Measurements from ENCODE around the gene MSLN. TPM values are rescaled to one million over a fixed set of nuclear protein-coding genes. Genes with fewer than 3 reads are reported as not detected.

MSLN gene
- total RNA-seq, 2 donors from 2014 or later, result not detected

DNA sequence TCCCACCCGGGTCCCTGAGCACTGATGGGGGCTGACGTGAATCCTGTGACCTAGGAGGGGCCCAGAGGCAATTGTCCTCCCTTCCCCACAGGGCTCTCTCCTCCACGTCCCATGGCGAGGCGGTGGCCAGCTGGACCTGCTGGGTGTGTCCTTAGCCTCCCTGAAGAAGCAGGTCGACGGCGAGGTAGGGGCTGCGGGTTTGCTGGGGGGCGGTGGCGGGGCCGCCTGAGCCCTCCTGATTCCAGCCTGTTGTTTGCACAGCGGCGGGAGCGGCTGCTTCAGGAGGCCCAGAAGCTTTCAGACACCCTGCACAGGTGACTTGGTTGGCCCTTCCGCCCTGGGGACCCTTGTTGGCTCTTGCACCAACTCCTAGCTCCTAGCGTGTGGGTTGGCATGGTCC is 29.6 kb downstream of the MSLN start:
- Mint-ChIP-seq H3K36me3 (ENCODE audit: low read depth) (peaks cover 12% of the 10 kb centered on the region), H3K9me3 (no peaks in the 10 kb centered on the region), H3K4me1 (no peaks in the 10 kb centered on the region), H3K27ac (no peak overlapping the region), H3K27me3 (no peaks in the 10 kb centered on the region), H3K4me3 (peak overlapping the region; percentile 48)
- no peak for ATAC-seq (replicated peaks)

DNA sequence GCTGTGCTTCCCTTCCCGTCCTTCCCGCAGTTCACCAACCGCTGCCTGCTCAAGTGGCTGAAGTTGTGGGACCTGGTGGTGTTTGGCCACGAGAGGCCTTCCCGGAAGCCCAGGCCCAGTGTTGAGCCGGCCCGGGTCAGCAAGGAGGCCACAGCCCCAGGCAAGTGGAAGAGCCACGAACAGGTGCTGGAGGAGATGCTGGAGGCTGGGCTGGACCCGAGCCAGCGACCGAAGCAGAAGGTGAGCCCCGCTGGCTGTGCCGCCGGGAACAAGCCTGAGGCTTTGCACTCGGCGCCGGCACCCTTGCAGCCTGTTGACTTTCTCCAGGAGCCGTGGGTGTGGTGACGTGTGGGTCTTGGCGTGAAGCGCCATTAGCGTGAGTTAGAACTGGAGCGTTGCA is 30.6 kb downstream of the MSLN start:
- H3K36me3 Mint-ChIP-seq (ENCODE audit: low read depth), result peaks cover 12% of the 10 kb centered on the region
- no peak for ATAC-seq (replicated peaks)
- no peak overlapping the region for H3K27ac Mint-ChIP-seq
- no peaks in the 10 kb centered on the region for H3K4me1 Mint-ChIP-seq
- no peak overlapping the region for H3K4me3 Mint-ChIP-seq
- no peaks in the 10 kb centered on the region for H3K9me3 Mint-ChIP-seq
- no peaks in the 10 kb centered on the region for H3K27me3 Mint-ChIP-seq

DNA sequence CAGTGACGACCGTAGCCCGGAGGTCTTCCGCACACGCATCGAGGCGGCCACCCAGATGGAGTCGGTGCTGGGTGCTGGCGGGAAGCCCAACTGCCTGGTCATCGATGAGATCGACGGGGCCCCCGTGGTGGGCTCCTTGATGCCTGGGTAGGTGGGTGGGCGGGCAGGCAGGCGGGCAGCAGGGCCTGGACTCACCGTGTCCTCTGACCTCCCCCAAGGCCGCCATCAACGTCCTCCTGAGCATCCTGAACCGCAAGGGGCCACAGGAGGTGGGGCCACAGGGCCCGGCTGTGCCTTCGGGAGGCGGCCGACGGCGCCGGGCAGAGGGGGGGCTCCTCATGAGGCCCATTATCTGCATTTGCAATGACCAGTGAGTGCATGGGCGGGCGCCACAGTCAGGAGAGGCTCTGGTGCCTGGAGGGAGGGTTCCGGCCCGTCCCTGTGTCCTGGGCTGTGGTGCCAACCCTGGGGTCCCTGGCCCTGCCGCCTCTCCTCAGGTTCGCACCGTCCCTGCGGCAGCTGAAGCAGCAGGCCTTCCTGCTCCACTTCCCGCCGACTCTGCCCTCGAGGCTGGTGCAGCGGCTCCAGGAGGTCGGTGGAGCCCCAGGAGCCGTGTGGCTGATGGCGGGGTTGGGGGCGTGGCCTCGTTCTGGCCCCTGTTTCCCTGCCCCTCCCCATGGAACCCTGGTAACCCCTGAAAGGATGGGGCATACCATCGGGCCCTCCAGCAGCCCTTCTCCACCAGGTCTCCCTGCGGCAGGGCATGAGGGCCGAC is 31.9 kb downstream of the MSLN start:
- Mint-ChIP-seq H3K4me1 (no peaks in the 10 kb centered on the region), H3K9me3 (no peaks in the 10 kb centered on the region), H3K27me3 (no peaks in the 10 kb centered on the region), H3K36me3 (ENCODE audit: low read depth) (peaks cover 12% of the 10 kb centered on the region), H3K27ac (no peak overlapping the region), H3K4me3 (no peak overlapping the region)
- ATAC-seq (replicated peaks), result no peak

DNA sequence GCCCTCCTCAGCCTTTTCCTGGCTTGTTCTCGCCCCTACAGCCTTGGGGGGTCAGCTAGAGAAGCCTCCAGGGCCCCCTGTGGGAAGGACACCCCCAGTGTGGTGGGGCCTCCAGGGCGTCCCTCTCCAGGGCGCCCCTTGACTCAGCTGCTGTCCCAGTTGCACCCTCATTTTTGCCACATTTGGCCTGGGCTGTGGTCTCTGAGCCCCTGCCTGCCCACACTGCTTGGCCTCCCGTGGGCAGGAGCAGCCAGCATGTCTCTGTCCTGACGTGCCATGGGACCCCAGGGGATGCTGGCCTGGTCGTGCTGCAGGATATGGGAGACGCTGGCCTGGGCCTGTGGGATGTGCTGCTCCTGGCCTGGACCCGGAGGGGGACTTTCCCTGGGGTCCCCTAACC is 32.9 kb downstream of the MSLN start:
- Mint-ChIP-seq H3K36me3 (ENCODE audit: low read depth) (peaks cover 12% of the 10 kb centered on the region), H3K27me3 (no peaks in the 10 kb centered on the region), H3K4me1 (no peaks in the 10 kb centered on the region), H3K9me3 (no peaks in the 10 kb centered on the region), H3K4me3 (no peak overlapping the region), H3K27ac (no peak overlapping the region)
- ATAC-seq (replicated peaks), result no peak

DNA sequence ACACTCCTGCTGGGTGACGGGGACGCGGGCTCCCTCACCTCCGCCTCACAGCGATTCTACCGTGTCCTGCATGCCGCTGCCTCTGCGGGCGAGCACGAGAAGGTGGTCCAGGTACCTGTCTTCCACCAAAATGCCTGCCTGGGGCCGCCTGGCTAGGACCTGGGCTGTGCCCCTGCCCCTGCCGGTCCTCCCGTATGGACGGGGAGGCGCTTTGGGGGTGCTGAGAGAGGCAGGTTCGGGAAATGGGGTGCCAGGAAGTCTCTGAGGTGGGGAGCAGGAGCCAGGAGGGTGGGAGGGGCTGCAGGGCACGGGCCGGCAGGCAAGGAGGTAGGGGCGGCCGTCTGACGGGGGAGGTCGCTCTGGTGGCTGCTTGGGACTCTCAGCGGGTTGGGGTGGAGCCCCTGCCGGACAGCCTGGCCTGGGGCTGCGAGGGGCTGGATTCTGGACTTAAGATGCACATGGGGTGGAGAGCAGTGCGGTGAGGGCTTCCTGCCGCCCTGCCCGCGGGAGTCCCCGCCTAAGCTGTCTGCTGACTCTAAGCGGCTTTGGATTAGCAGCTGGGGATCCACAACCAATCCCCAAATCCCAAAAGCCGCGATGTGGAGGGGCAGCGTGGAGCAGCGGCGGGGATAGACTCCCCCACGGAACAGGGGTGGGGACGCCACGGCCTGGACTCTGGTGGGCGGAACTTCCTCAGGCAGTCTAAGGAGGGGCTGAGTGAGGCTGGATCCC is 33.7 kb downstream of the MSLN start:
- Mint-ChIP-seq H3K27ac (no peak overlapping the region), H3K9me3 (no peaks in the 10 kb centered on the region), H3K27me3 (no peaks in the 10 kb centered on the region), H3K36me3 (ENCODE audit: low read depth) (peaks cover 12% of the 10 kb centered on the region), H3K4me3 (no peak overlapping the region), H3K4me1 (no peaks in the 10 kb centered on the region)
- ATAC-seq (replicated peaks), result no peak

DNA sequence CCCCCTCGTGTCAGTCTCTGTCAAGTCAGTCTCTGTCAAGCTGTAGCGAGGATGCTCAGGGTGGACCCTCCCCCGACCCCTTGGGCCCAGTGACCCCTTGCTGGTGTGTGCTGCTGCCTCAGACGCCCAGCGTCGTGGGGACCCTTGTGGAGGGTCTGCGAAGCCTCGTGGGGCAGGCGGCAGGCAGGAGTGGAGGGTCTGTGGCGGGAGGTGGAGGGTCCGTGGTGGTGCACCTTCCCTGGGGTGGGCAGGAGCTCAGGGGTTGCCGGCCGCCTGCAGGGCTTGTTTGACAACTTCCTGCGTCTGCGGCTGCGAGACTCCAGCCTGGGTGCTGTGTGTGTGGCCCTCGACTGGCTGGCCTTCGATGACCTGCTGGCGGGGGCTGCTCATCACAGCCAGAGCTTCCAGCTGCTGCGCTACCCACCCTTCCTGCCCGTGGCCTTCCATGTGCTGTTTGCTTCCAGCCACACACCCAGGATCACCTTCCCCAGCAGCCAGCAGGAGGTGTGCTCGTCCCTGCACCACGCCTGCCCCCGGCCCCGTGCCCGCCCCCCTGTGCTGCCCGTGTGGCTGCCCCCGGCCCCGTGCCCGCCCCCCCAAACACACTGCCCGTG is 34.4 kb downstream of the MSLN start:
- no peak overlapping the region for H3K4me3 Mint-ChIP-seq
- no peak overlapping the region for H3K27ac Mint-ChIP-seq
- no peaks in the 10 kb centered on the region for H3K9me3 Mint-ChIP-seq
- H3K4me1 Mint-ChIP-seq, result no peaks in the 10 kb centered on the region
- H3K36me3 Mint-ChIP-seq (ENCODE audit: low read depth), result peaks cover 12% of the 10 kb centered on the region
- no peak for ATAC-seq (replicated peaks)
- H3K27me3 Mint-ChIP-seq, result no peaks in the 10 kb centered on the region

DNA sequence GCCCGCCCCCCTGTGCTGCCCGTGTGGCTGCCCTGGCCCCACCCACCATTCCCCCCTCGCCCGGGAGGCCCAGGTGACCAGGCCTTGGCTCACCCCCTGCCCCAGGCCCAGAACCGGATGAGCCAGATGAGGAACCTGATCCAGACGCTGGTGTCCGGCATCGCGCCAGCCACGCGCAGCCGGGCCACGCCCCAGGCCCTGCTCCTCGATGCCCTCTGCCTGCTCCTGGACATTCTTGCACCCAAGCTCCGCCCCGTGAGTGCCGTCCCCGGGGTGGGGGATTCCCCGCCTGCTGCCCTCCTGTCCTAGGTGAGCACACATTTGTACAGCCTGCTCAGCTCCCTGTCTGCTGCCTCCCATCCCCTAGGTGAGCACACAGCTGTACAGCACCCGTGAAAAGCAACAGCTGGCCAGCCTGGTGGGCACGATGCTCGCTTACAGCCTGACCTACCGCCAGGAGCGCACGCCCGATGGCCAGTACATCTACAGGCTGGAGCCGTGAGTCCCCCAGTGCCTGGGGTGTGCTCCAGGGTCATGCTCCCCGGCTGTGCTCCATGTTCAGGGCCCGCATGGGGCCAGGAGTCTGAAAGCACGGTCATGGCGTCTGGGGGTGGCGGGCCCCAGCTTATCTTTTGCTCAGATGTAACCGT is 35.2 kb downstream of the MSLN start:
- no peak for ATAC-seq (replicated peaks)
- Mint-ChIP-seq H3K9me3 (no peaks in the 10 kb centered on the region), H3K27me3 (no peaks in the 10 kb centered on the region), H3K27ac (no peak overlapping the region), H3K36me3 (ENCODE audit: low read depth) (peaks cover 12% of the 10 kb centered on the region), H3K4me3 (no peak overlapping the region), H3K4me1 (no peaks in the 10 kb centered on the region)

DNA sequence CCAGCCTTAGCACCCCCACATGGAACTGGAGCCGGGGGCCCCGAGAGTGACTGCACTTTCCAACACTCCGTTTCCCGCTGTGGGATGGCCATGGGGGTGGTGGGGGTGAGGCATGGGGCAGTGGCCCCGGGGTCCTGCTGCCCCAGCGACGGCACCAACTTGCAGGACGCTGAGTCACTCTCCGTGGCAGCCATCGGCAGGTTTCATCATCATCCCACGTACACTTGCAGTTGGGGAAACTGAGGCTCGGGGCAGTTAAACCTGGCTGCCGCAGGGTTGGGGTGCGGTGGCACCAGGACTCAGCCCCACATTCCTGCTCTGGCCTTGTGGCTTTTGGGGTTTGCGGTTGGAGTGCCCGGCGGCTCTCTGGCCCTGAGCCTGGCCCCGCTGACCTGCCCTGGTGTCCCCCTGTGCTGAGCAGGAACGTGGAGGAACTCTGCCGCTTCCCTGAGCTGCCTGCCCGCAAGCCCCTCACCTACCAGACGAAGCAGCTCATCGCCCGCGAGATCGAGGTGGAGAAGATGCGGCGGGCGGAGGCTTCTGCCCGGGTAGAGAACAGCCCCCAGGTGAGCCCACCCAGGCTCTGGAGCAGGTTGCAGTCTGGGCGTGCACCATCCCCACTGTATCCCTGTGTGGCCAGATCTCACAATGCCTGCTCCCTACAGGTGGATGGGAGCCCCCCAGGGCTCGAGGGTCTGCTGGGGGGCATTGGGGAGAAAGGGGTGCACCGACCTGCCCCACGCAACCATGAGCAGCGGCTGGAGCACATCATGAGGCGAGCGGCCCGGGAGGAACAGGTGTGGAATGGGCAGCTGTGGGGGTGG is 36.0 kb downstream of the MSLN start:
- H3K36me3 Mint-ChIP-seq (ENCODE audit: low read depth), result peaks cover 5% of the 10 kb centered on the region
- H3K4me1 Mint-ChIP-seq, result no peaks in the 10 kb centered on the region
- no peak overlapping the region for H3K4me3 Mint-ChIP-seq
- no peaks in the 10 kb centered on the region for H3K27me3 Mint-ChIP-seq
- ATAC-seq (replicated peaks), result no peak
- H3K9me3 Mint-ChIP-seq, result no peaks in the 10 kb centered on the region
- H3K27ac Mint-ChIP-seq, result no peak overlapping the region

DNA sequence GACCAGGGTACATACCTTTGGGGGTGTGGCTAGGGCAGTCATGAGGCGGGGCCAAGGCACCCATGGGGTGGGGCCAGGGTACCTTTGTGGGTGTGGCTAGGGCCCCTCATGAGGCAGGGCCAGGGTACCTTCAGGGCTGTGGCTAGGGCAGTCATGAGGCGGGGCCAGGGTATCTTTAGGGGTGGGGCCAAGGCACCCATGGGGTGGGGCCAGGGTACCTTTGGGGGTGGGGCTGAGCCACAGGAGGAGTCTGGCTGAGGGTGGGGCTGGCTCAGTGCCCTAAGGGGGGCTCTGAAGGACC is 36.5 kb downstream of the MSLN start:
- Mint-ChIP-seq H3K4me1 (no peaks in the 10 kb centered on the region), H3K9me3 (no peaks in the 10 kb centered on the region), H3K4me3 (no peak overlapping the region), H3K27ac (no peak overlapping the region), H3K36me3 (ENCODE audit: low read depth) (no peaks in the 10 kb centered on the region), H3K27me3 (no peaks in the 10 kb centered on the region)
- ATAC-seq (replicated peaks), result peak; percentile 54

DNA sequence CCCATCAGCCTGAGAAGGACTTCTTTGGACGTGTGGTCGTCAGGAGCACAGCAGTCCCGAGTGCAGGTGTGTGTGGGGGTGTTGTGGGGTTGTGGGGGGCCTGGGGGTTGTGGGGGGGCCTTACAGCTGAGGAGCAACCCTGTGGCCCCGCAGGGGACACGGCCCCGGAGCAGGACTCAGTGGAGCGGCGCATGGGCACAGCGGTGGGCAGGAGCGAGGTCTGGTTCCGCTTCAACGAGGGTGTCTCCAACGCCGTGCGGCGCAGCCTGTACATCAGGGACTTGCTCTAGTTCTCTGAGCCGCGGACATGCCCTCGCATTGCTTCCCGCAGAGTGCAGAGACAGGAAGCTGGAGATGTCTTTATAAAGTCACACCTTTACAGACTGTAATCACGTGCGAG is 37.2 kb downstream of the MSLN start:
- no peaks in the 10 kb centered on the region for H3K4me1 Mint-ChIP-seq
- no peaks in the 10 kb centered on the region for H3K27me3 Mint-ChIP-seq
- no peak for ATAC-seq (replicated peaks)
- H3K36me3 Mint-ChIP-seq (ENCODE audit: low read depth), result no peaks in the 10 kb centered on the region
- H3K9me3 Mint-ChIP-seq, result no peaks in the 10 kb centered on the region
- no peak overlapping the region for H3K4me3 Mint-ChIP-seq
- H3K27ac Mint-ChIP-seq, result no peak overlapping the region

DNA sequence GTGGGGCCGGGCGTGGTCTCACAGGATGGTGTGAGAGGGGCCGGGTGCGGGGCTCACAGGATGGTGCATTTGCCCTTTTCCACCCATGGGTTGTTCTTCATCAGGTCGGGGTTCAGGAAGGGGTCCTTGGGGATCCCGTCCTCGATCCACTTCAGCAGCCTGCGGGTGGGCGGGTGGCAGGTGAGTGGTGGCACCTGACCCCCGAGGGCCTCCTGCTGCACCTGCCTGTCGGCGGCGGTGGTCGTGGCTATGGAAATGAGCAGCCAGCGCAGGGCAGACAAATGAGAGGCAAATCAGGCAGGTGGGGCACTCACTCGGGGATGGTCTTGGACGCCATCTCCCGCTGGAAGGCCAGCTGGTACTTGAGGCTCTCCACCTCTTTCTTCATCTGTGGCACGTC is 38.1 kb downstream of the MSLN start:
- no peak for ATAC-seq (replicated peaks)

DNA sequence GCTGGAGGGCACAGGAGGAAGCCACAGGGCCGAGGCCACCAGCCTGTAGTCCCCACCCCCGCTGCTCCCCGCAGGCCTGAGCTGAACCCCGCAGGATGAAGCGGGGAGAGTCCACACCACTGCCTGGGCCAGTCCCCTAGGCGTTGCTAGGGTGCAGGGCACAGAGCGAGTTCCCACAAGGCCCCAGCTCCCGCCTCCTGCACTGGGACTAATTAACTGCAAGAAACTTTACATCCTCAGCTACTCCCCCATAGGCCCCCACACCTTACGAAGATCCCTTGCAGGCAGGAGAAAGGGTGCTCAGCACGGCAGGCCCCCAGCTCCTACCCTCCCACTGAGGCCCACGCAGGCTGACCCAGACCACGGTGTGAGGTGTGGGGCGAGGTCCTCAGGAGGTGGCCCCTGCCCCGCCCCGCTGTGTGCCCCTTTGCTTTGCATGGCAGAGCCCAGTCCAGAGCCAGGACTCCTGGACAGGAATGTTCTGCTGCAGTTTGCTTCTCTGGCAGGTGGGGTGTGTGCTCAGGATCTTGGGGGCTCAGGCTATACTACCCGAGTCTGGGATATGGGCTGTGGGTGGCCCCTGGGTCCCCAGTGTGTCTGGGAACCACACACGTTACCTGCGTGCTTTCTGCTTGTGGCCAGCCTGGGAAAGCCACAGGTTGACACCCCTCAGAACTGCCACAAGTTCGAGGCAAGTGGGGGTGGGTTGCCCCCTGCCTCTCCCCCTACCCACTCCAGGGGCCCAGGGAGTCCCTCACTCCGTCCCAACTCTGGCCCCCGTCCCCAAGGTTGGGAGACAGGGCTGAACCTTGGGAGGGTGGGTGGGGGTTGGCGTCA is 38.8 kb downstream of the MSLN start:
- no peaks in the 10 kb centered on the region for H3K36me3 Mint-ChIP-seq (ENCODE audit: low read depth)
- H3K9me3 Mint-ChIP-seq, result no peaks in the 10 kb centered on the region

More for the DNA sequence above, 38.1 kb downstream of the MSLN start:
- Mint-ChIP-seq H3K27ac (no peak overlapping the region), H3K9me3 (no peaks in the 10 kb centered on the region), H3K27me3 (no peaks in the 10 kb centered on the region), H3K36me3 (ENCODE audit: low read depth) (no peaks in the 10 kb centered on the region), H3K4me3 (no peak overlapping the region), H3K4me1 (no peaks in the 10 kb centered on the region)

DNA sequence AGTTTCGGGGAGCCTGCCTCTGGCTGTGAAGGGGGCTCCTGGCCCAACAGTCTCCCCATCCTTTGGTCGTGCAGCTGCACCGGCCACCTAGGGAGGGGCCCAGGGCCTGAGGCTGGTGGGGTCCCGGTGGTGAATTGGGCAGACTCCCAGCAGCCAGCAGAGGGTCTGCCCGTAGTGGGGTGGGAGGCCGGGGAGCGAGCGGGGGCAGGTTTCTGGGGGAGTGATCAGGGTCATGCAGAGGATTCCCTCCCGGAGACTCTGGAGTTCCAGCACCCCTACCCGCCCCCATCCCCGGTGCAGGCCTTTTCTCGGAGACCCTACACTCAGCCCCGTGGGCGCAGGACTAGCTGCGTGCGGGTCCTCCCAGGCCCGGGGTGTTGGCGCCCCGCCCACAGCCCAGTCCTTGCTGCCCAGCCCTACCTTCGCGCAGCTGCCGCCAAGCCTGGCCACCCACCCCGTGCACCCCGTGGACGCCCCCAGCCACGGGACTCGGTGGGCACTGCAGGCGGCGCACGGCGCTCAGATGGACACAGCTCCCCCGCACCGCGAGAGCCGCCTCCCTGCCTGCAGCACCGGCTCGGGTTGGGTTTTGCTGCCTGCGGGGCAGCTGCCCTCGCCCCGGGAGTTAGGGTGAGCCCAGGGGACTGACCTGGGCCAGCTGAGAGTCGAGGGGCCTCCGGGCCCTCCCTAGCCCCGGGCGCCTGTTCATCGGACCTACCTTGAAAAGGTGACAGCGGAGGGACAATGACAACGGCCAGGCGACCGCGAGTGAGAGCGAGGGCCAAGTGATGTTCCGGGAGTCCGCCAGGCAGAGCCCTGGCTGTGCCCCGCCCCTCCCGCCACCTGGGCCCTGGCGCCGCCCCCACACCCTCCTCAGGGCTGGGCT is 39.7 kb downstream of the MSLN start, which contains the start of gene GNG13:
Gene GNG13 (minus strand): TSS at position 787 of the 886 bp plus-strand sequence. CDS start 1,657 bp downstream, outside the sequence.
- Mint-ChIP-seq H3K4me3 (no peak within 1 kb of the TSS), H3K9me3 (no peaks in the 10 kb centered on the region), H3K36me3 (ENCODE audit: low read depth) (no peaks in the 10 kb centered on the region), H3K4me1 (no peaks in the 10 kb centered on the region), H3K27me3 (no peaks in the 10 kb centered on the region), H3K27ac (no peak within 1 kb of the TSS)
- ATAC-seq (replicated peaks), result no peak

More for the DNA sequence above, 38.8 kb downstream of the MSLN start:
- no peak for ATAC-seq (replicated peaks)
- H3K4me3 Mint-ChIP-seq, result no peak overlapping the region
- H3K4me1 Mint-ChIP-seq, result no peaks in the 10 kb centered on the region
- no peak overlapping the region for H3K27ac Mint-ChIP-seq
- H3K27me3 Mint-ChIP-seq, result no peaks in the 10 kb centered on the region
